ENCODE data around the gene RPS6KA2. TPM values are rescaled to one million over a fixed set of nuclear protein-coding genes. Genes with fewer than 3 reads are reported as not detected.
"Not testable (repeated sequence)": the region's sequence is repeated elsewhere in the genome, so short reads cannot be mapped to it uniquely, and the experiment has no call there.

RPS6KA2 gene
- polyA plus RNA-seq, 3 donors = 32.0 to 35.9 (median 35.2) TPM

DNA sequence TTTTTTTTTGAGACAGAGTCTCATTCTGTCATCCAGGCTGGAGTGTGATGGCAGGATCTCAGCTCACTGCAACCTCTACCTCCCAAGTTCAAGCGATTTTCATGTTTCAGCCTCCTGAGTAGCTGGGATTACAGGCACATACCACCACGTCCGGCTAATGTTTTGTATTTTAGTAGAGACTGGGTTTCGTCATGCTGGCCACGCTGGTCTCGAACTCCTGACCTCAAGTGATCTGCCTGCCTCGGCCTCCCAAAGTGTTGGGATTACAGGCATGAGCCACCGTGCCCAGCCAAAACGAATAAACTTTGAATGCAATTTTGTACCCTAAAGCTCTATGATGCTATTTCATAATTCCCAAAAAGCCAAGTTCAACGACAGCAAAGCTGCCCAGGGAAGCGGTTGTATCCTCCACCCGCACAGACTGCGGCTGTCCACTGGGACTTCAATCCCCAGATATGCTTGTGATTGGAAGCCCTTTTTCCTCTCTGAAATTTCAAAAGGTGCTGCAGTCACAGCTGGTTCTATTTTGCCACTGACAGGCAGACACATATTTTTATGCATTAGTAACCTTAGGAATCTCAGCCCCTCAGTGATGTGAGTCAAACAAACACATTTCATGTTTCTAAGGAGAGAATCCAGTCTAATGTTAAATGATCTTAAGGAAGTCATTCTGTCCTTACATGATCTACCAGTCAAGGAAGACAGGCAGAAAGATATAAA lies 31.8 kb downstream of the RPS6KA2 start:
- no peak for DNase-seq (ENCODE audit: low read depth in 3 of 3, low spot score in 2 of 3)

DNA sequence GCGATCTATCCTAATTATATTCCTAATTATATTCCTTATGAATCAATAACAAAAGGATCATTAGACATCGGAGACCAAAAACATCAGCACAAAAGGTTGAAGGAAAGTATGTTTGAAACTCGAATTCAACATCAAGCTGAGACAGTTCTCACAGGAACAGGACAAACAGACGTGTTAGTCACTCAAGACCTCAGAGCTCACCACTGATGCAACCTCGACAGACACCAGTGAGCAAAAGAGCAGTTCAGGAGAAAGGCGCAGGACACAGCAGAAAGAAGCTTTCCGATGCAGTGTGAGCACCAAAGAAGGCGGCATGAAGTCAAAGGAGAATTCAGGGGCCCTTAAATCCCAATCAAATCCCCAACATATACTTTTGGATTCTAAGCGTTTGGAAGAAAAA lies 34.2 kb downstream of the RPS6KA2 start:
- no peak for DNase-seq (ENCODE audit: low read depth in 3 of 3, low spot score in 2 of 3)

- DNase-seq (ENCODE audit: low read depth in 3 of 3, low spot score in 2 of 3) = no peak
Observed at GRCh38 chr6:166591961-166592520, 35.0 kb downstream of the RPS6KA2 start.

GRCh38 chr6:166591026-166591425 lies 36.0 kb downstream of the RPS6KA2 start:
- no peak for DNase-seq (ENCODE audit: low read depth in 3 of 3, low spot score in 2 of 3)

GRCh38 chr6:166589786-166590574 lies 37.1 kb downstream of the RPS6KA2 start:
- no peak for DNase-seq (ENCODE audit: low read depth in 3 of 3, low spot score in 2 of 3)

- DNase-seq (ENCODE audit: low read depth in 3 of 3, low spot score in 2 of 3) = no peak
Observed at GRCh38 chr6:166589337-166589731, 37.7 kb downstream of the RPS6KA2 start.

DNA sequence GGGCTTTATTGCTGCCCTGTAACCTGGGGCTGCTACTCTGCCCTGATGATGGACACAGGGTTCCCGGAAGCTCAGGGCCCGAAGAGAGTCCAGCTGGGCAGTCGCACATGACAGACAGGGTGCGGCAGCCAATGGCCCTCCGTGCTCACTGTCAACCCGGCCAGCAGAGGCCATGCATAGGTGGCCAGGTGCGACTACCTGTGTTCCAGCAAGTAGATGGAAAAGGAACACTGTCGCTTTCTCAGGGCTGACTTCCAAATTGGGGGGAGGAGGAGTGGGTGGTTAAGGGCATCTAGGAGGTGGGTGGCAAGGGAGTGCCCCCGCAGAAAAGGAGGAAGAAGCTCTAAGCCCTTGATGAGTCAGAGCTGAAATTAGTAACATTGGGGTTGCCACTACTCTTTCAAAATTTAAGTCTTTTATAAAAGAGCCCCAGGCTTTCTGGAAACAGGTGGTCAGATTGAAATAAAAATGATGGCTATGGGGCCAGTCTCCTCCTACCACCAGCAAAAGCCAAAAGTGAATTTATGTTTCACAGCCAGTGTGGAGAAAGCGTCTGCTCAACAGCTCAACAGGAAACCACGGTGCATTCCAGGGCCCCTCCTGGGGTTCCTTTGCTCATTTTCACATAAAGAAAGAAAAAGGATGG lies 38.2 kb downstream of the RPS6KA2 start:
- DNase-seq (ENCODE audit: low read depth in 3 of 3, low spot score in 2 of 3) = no peak

GRCh38 chr6:166587631-166588413 lies 39.2 kb downstream of the RPS6KA2 start:
- no peak for DNase-seq (ENCODE audit: low read depth in 3 of 3, low spot score in 2 of 3)

GRCh38 chr6:166586424-166587156 lies 40.5 kb downstream of the RPS6KA2 start, which contains the start of gene RAMACL:
Gene RAMACL (minus strand): TSS chr6:166586678. CDS start chr6:166586477, 201 bp downstream.
- DNase-seq (ENCODE audit: low read depth in 3 of 3, low spot score in 2 of 3) = no peak

DNA sequence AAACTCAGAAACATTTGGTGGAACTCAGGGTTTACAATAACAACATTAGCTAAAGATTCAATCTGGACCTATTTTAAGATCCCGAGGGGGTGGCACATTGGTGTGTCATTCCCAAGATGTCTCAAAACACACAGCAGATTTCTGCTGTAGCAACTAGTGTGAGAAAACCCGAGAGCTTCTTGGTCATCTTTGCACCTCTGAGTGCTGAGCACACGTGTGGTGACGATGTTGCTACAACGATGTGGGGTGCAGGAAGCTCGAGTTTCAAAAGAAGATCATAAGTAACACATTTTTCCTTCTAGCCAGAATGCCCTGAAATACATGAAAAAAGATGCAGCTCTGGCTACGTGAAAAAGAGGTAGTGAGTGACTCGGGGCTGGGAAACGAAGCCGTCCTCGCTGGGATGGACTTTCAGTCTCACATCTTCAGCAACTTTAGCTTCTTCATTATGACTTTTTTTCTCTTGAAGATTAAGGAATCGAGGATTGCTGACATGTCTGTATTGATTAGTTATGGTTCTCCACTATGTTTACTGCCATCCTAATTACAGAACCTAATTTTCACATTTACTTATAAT lies 42.1 kb downstream of the RPS6KA2 start:
- no peak for DNase-seq (ENCODE audit: low read depth in 3 of 3, low spot score in 2 of 3)

DNA sequence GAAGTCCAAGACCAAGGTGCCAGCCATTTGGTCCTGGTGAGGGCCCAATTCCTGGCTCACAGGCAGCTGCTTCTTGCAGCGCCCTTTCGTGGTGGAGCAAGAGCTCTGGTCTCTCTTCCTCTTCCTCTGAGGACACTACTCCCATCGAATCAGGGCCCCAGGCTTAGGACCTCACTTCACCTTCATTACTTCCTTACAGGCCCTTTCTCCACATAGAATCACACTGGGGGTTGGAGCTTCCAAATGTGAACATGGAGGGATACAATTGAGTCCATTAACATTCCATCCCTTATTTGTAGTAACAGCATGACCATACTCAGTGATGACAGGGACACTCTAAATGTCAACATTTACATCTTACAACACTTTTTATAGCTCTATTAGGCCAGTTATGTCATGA lies 42.9 kb downstream of the RPS6KA2 start:
- DNase-seq (ENCODE audit: low read depth in 3 of 3, low spot score in 2 of 3) = no peak

- no peak for DNase-seq (ENCODE audit: low read depth in 3 of 3, low spot score in 2 of 3)
Observed at GRCh38 chr6:166583230-166583965, 43.7 kb downstream of the RPS6KA2 start.

DNA sequence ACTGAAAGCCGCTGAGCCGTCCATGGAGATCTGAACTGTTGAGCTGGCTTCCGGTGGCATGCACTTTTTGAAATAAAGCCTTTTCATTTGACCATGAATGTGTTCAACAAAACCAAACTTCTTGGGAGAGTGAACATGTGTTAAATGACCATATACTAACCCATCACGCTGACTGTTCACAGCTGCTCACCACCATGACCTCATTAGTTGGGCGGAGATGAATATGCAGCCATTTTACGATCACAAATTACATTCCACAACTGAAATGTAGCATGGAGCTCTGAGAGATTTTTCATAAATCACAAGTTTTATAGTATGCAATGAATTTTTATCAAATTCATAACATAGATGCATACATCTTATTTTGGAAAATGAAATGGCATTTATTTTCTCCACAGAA lies 44.8 kb downstream of the RPS6KA2 start:
- DNase-seq (ENCODE audit: low read depth in 3 of 3, low spot score in 2 of 3) = peak; percentile 65 to 69 (median 67)

GRCh38 chr6:166581801-166582200 lies 45.2 kb downstream of the RPS6KA2 start:
- DNase-seq (ENCODE audit: low read depth in 3 of 3, low spot score in 2 of 3) = not testable (repeated sequence)

- no peak for DNase-seq (ENCODE audit: low read depth in 3 of 3, low spot score in 2 of 3)
Observed at GRCh38 chr6:166581091-166581511, 46.0 kb downstream of the RPS6KA2 start.

DNA sequence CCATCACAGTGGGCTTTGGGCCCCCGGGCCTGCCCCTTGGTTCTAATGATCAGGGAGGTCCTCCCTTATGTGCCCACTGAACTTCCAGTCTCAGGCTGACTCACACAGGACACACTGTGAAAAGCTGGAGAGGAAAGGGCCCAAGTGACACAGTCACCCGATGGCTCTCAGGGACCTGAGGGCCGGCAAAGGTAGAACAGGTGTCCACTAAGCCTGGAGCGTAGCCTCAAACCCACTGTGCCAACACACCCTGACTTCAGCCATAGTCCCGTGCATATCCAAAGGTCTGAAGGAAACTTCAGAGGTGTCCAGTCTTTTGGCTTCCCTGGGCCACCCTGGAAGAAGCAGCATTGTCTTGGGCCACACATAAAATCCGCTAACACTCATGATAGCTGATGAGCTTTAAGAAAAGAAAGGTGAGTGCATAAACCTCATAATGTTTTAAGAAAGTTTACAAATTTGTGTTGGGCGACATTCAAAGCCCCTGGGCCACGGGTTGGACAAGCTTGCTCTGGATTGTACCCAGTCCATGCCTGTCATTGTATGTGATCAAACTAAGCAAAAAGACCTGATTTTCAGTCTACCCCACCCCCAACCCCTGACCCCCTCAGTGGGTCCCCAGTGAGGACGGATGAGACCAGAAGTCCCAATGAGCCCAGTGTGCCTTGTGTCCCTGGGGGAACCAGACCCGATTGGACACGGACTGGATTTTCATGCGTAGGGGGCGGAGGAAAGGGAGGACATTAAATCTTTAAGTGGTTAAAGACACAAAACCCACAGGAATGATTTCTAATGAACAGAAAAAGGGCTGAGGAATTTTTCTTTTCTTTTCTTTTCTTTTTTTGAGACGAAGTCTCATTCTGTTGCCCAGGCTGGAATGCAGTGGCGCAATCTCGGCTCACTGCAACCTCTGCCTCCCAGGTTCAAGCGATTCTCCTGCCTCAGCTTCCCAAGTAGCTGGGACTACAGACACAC lies 46.7 kb downstream of the RPS6KA2 start:
- DNase-seq (ENCODE audit: low read depth in 3 of 3, low spot score in 2 of 3) = no peak

GRCh38 chr6:166579237-166579850 lies 47.7 kb downstream of the RPS6KA2 start:
- DNase-seq (ENCODE audit: low read depth in 3 of 3, low spot score in 2 of 3) = no peak
